K562 (cell line): Measurements from ENCODE around the gene PICK1. TPM values are rescaled to one million over a fixed set of nuclear protein-coding genes. Genes with fewer than 3 reads are reported as not detected.

ENCODE experiments used
- ATAC-seq: fragments of 200-7000 bp; cut with Tn5 transposase; 3 replicates; pipeline ENCODE4 v1.9.1; 2020; ENCODE audit warnings: moderate library complexity
- BruUV-seq: library from RNA; stranded (reverse); fragments of 400-500 nt; replicated peaks from 2 replicates; lab custom pipeline; 2021; lab: Mats Ljungman, UMichigan
- CTCF ChIA-PET: fragments of 300-600 bp; formaldehyde crosslinking; extraction: SDS; loops from one replicate; lab custom pipeline; 2021; ENCODE audit warnings: low intra/inter-chr PET ratio; lab: Yijun Ruan, JAX
- POLR2A ChIA-PET: fragments of 300-600, 350-650 bp; sonication (Branson Sonifier 250); formaldehyde crosslinking; extraction: SDS; loops from one replicate; lab custom pipeline; 2021; ENCODE audit warnings: antibody characterized with exemption, inconsistent platforms; lab: Yijun Ruan, JAX
- DNase-seq, 4 experiments: peaks; one replicate each; pipeline versions ENCODE4 v3.0.0 to v3.0.0-alpha.2; 2011 to 2018; ENCODE audit warnings: low spot score in 3 of 4, mixed read lengths in 3 of 4; ENCODE audit errors: extremely low read depth in 1 of 4
- FAIRE-seq: peaks from 2 replicates; lab custom pipeline; 2011; peaks lifted over from hg19 to GRCh38; lab: Jason Lieb, UNC
- H2AFZ ChIP-seq: 2 replicates; pipeline ENCODE4 v1.6.0; 2011; ENCODE audit warnings: low read depth, low read length, control low read depth, inconsistent platforms
- H3K27ac ChIP-seq: fragments of 200-600 bp; 3 replicates; pipeline ENCODE4 v1.8.0; 2011; ENCODE audit warnings: low read depth, mild to moderate bottlenecking, control low read depth, inconsistent platforms, low read length, moderate library complexity, mixed read lengths; ENCODE audit errors: extremely low read depth
- H3K27me3 ChIP-seq, 2 experiments: fragments of 300-600 bp in 1 of 2; 2 replicates in 1 of 2; 3 replicates in 1 of 2; pipeline versions ENCODE4 v1.6.0 to v1.8.0; 2011; ENCODE audit warnings: inconsistent platforms in 2 of 2, low read length in 2 of 2, mild to moderate bottlenecking in 1 of 2, mixed read lengths in 1 of 2, moderate library complexity in 1 of 2; ENCODE audit not compliant: control insufficient read depth in 2 of 2, insufficient read depth in 2 of 2
- H3K36me3 ChIP-seq: fragments of 300-600 bp; 3 replicates; pipeline ENCODE4 v1.8.0; 2011; ENCODE audit warnings: mild to moderate bottlenecking, low read length, inconsistent platforms; ENCODE audit not compliant: control insufficient read depth, insufficient read depth
- H3K4me1 ChIP-seq, 2 experiments: fragments of 200-600 bp in 1 of 2; replicated peaks in 1 of 2; 2 replicates in 1 of 2; 3 replicates in 1 of 2; pipeline versions ENCODE4 v1.5.1 to v1.8.0; 2011; ENCODE audit warnings: inconsistent platforms in 2 of 2, low read length in 2 of 2, mild to moderate bottlenecking in 1 of 2, mixed read lengths in 1 of 2, moderate library complexity in 1 of 2; ENCODE audit not compliant: control insufficient read depth in 2 of 2, insufficient read depth in 2 of 2
- H3K4me2 ChIP-seq: 2 replicates; pipeline ENCODE4 v1.6.1; 2011; ENCODE audit warnings: low read length, control low read depth, inconsistent platforms, mixed read lengths; ENCODE audit not compliant: insufficient read depth
- H3K4me3 ChIP-seq: fragments of 200-600 bp; sonication (generic), shearing (Covaris generic); 2 replicates; pipeline ENCODE4 v1.5.1; 2016; ENCODE audit warnings: control low read depth, inconsistent platforms
- H3K79me2 ChIP-seq: fragments of 200-600 bp; 3 replicates; pipeline ENCODE4 v1.8.0; 2011; ENCODE audit warnings: low read length, inconsistent platforms; ENCODE audit not compliant: control insufficient read depth, insufficient read depth
- H3K9ac ChIP-seq, 2 experiments: 2 replicates each; pipeline versions ENCODE4 v1.6.0 to v1.6.1; 2011; ENCODE audit warnings: low read depth in 2 of 2, low read length in 2 of 2, control low read depth in 1 of 2, inconsistent platforms in 1 of 2, mild to moderate bottlenecking in 1 of 2, mixed read lengths in 1 of 2; ENCODE audit not compliant: insufficient read depth in 1 of 2
- H3K9me1 ChIP-seq: one replicate; pipeline ENCODE4 v1.6.0; 2011; ENCODE audit warnings: inconsistent platforms, mild to moderate bottlenecking, low read length, moderate library complexity; ENCODE audit not compliant: control insufficient read depth, insufficient read depth
- H3K9me3 ChIP-seq: replicated peaks from 2 replicates; pipeline ENCODE4 v1.5.1; 2011; ENCODE audit warnings: low read depth, low read length, inconsistent platforms; ENCODE audit not compliant: control insufficient read depth, insufficient read depth
- H4K20me1 ChIP-seq: replicated peaks from 2 replicates; pipeline ENCODE4 v1.6.1; 2011; ENCODE audit warnings: low read length, inconsistent platforms, mixed read lengths; ENCODE audit not compliant: control insufficient read depth, insufficient read depth
- HNRNPK ChIP-seq: fragments of 200-400 bp; formaldehyde crosslinking; IDR thresholded peaks from one replicate; pipeline ENCODE4 v1.6.1; 2018; ENCODE audit warnings: mild to moderate bottlenecking, low read depth, low read length; ENCODE audit not compliant: poor library complexity, severe bottlenecking
- PHF8 ChIP-seq: fragments of 200-600 bp; sonication (generic); IDR thresholded peaks from 2 replicates; pipeline ENCODE4 v1.6.1; 2012; ENCODE audit warnings: mixed run types, mild to moderate bottlenecking, inconsistent platforms, low read length, moderate library complexity, borderline replicate concordance
- SMC3 ChIP-seq: conservative IDR thresholded peaks from 2 replicates; pipeline ENCODE4 v1.6.1; 2011; ENCODE audit warnings: low read depth, low read length, improper control_type of control experiment; ENCODE audit not compliant: insufficient read depth
- ZFP91 ChIP-seq: sonication (generic); formaldehyde crosslinking; IDR thresholded peaks from 2 replicates; pipeline ENCODE4 v1.8.0; 2022; ENCODE audit warnings: mild to moderate bottlenecking, missing genetic modification reagents
- WGBS: fragments of 100-300 bp; shearing (Covaris generic); methylation state at CpG from one replicate; pipeline ENCODE4 v1.1.6; 2016; ENCODE audit warnings: low coverage, mixed read lengths; ENCODE audit not compliant: insufficient coverage; ENCODE audit errors: missing lambda C conversion rate; 5-methylcytosine and 5-hydroxymethylcytosine counted together
- in situ Hi-C: fragments of 300-500 bp; cut with MboI; formaldehyde crosslinking; loops from 4 replicates; pipeline ENCODE4 v1.15.0; 2018; ENCODE audit warnings: inconsistent platforms, mixed read lengths
- intact Hi-C: fragments of 100-400 bp; cut with micrococcal nuclease; formaldehyde crosslinking; loops from 2 replicates; pipeline ENCODE4 v1.14.2; 2022
- polyA plus RNA-seq, 8 experiments: library from polyadenylated mRNA; depleted of rRNA in 4 of 8; stranded (reverse) in 5 of 8; unstranded in 3 of 8; fragments of >200 nt; fragmentation: Nextera tagmentation in 2 of 8; fragmentation: Illumina TruSeq in 1 of 8; extraction: Ambion mirVana in 2 of 8; extraction: Trizol in 1 of 8; gene quantifications; 2 replicates each; pipeline versions ENCODE4 v1.2.1 to v1.2.3, GENCODE V29; 2011 to 2014; ENCODE audit warnings: inconsistent platforms in 1 of 8, missing spikeins in 1 of 8
- total RNA-seq, 7 experiments: library from RNA; depleted of rRNA in 6 of 7; stranded (reverse); fragments of >200 nt in 6 of 7; fragmentation: Illumina TruSeq in 2 of 7; extraction: Trizol in 2 of 7; gene quantifications; 2 replicates each; pipeline versions ENCODE4 v1.2.1 to v1.2.3, GENCODE V29; 2011 to 2021; ENCODE audit warnings: low replicate concordance in 1 of 7

Gene PICK1
- total and polyA plus RNA-seq, 9 of the 15 experiments (the other 6 are each of a cell fraction or from before 2014, with no cell fraction given), result 0.06 to 11.0 (median 7.9) TPM; not detected in 1

GRCh38 chr22:38038890-38039812 lies 18.1 kb upstream of the PICK1 start:
- ATAC-seq (no peak), DNase-seq (no peak), FAIRE-seq (no peak)
- Histone ChIP-seq H3K27me3 (no peaks in the 10 kb centered on the region), H3K9me3 (no peaks in the 10 kb centered on the region), H3K27ac (no peak overlapping the region), H3K4me2 (no peak overlapping the region), H3K9me1 (no peaks in the 10 kb centered on the region), H2AFZ (no peak overlapping the region), H3K4me1 (peaks cover 11 to 42% of the 10 kb centered on the region in 2 experiments; a peak in 4 of 5 replicates), H4K20me1 (no peaks in the 10 kb centered on the region), H3K79me2 (no peaks in the 10 kb centered on the region), H3K4me3 (no peak overlapping the region), H3K36me3 (no peaks in the 10 kb centered on the region), H3K9ac (no peak overlapping the region; a peak in 1 of 4 replicates)
- no TSS peak for BruUV-seq
- intact Hi-C loops (no loop called here), in situ Hi-C loops (no loop called here)
- 48% methylated on average over 15 of the region's 46 CpGs for WGBS
- TF ChIP-seq PHF8 (no peak), SMC3 (no peak), ZFP91 (CRISPR knock-in tag) (no peak), HNRNPK (no peak)
- ChIA-PET POLR2A (interaction anchor here (0.6 kb wide), 1 partner anchor 42 kb away, joined by 3 read pairs; no protein-coding TSS in a partner anchor), CTCF (no interaction called here)
